GM12878 (cell line): ENCODE measurements around the gene LRTM2. TPM values are rescaled to one million over a fixed set of nuclear protein-coding genes. Genes with fewer than 3 reads are reported as not detected.

Experiments
- ATAC-seq: fragments of 200-7000 bp; cut with Tn5 transposase; 3 replicates; pipeline ENCODE4 v1.9.1; 2020; ENCODE audit warnings: mild to moderate bottlenecking, moderate library complexity
- BruUV-seq: library from RNA; stranded (reverse); fragments of 400-500 nt; replicated peaks from 2 replicates; lab custom pipeline; 2021; lab: Mats Ljungman, UMichigan
- CTCF ChIA-PET: fragments of 300-600 bp; sonication (Branson Sonifier 250); formaldehyde crosslinking; extraction: SDS; loops from one replicate; lab custom pipeline; 2021; ENCODE audit warnings: inconsistent platforms; lab: Yijun Ruan, JAX
- POLR2A ChIA-PET: fragments of 350-600 bp; formaldehyde crosslinking; extraction: SDS; loops from one replicate; lab custom pipeline; 2021; ENCODE audit warnings: inconsistent platforms; lab: Charles Lee
- RAD21 ChIA-PET: fragments of 300-600 bp; sonication (Branson Sonifier 250); formaldehyde crosslinking; loops from one replicate; lab custom pipeline; 2023; ENCODE audit warnings: antibody characterized with exemption; ENCODE audit not compliant: unreplicated experiment; lab: Charles Lee
- SMC1A ChIA-PET: fragments of 300-600 bp; sonication (Branson Sonifier 250); formaldehyde crosslinking; loops from one replicate; lab custom pipeline; 2023; ENCODE audit not compliant: unreplicated experiment, uncharacterized antibody; lab: Charles Lee
- DNase-seq: peaks from one replicate; pipeline ENCODE4 v3.0.0-alpha.2; 2011; ENCODE audit warnings: low read depth, low spot score
- FAIRE-seq: peaks from 3 replicates; lab custom pipeline; 2011; peaks lifted over from hg19 to GRCh38; lab: Jason Lieb, UNC
- H2AFZ ChIP-seq: 2 replicates; pipeline ENCODE4 v1.6.0; 2011; ENCODE audit warnings: low read depth, low read length, control low read depth; ENCODE audit not compliant: control insufficient read depth
- H3K27ac ChIP-seq: 2 replicates; pipeline ENCODE4 v1.5.1; 2011; ENCODE audit warnings: control low read depth; ENCODE audit not compliant: control insufficient read depth, insufficient read depth
- H3K27me3 ChIP-seq, 2 experiments: replicated peaks in 1 of 2; 2 replicates each; pipeline versions ENCODE4 v1.6.0 to v1.6.1; 2011; ENCODE audit warnings: low read length in 1 of 2; ENCODE audit not compliant: control insufficient read depth in 2 of 2, insufficient read depth in 2 of 2
- H3K36me3 ChIP-seq, 2 experiments: 2 replicates each; pipeline ENCODE4 v1.5.1; 2011; ENCODE audit warnings: low read length in 1 of 2; ENCODE audit not compliant: control insufficient read depth in 2 of 2, insufficient read depth in 2 of 2
- H3K4me1 ChIP-seq: 2 replicates; pipeline ENCODE4 v1.6.1; 2011; ENCODE audit warnings: mild to moderate bottlenecking, low read length, moderate library complexity, mixed read lengths; ENCODE audit not compliant: control insufficient read depth, insufficient read depth
- H3K4me2 ChIP-seq: 2 replicates; pipeline ENCODE4 v1.6.0; 2011; ENCODE audit warnings: control low read depth; ENCODE audit not compliant: control insufficient read depth, insufficient read depth
- H3K4me3 ChIP-seq: fragments of 200-600 bp; sonication (generic); 2 replicates; pipeline ENCODE4 v1.5.1; 2016
- H3K79me2 ChIP-seq: 2 replicates; pipeline ENCODE4 v1.6.0; 2011; ENCODE audit warnings: low read length; ENCODE audit not compliant: control insufficient read depth, insufficient read depth
- H3K9ac ChIP-seq: 2 replicates; pipeline ENCODE4 v1.8.0; 2011; ENCODE audit warnings: low read length, control low read depth, mixed read lengths; ENCODE audit not compliant: control insufficient read depth, insufficient read depth
- H3K9me3 ChIP-seq: replicated peaks from 3 replicates; pipeline ENCODE4 v1.5.1; 2011; ENCODE audit warnings: mild to moderate bottlenecking, low read length; ENCODE audit not compliant: control insufficient read depth, insufficient read depth
- H4K20me1 ChIP-seq: 2 replicates; pipeline ENCODE4 v1.6.0; 2011; ENCODE audit not compliant: control insufficient read depth, insufficient read depth
- CEBPB ChIP-seq, 2 experiments: fragments of 150-350 bp in 1 of 2; IDR thresholded peaks; 2 replicates each; pipeline ENCODE4 v1.6.1; 2012 to 2014; ENCODE audit warnings: low read depth in 2 of 2, low read length in 2 of 2, borderline replicate concordance in 1 of 2, inconsistent platforms in 1 of 2
- FOXK2 ChIP-seq: fragments of 450-650 bp; IDR thresholded peaks from 2 replicates; pipeline ENCODE4 v1.6.1; 2017; ENCODE audit warnings: mild to moderate bottlenecking, moderate library complexity
- NFYA ChIP-seq: IDR thresholded peaks from 2 replicates; pipeline ENCODE4 v1.6.1; 2011; ENCODE audit warnings: low read depth, mild to moderate bottlenecking, low read length, improper control_type of control experiment, borderline replicate concordance
- NR2C2 ChIP-seq: IDR thresholded peaks from 2 replicates; pipeline ENCODE4 v1.6.1; 2011; ENCODE audit warnings: borderline replicate concordance, low read depth; ENCODE audit not compliant: control insufficient read depth, insufficient read length
- PKNOX1 ChIP-seq: fragments of 450-650 bp; IDR thresholded peaks from 2 replicates; pipeline ENCODE4 v1.6.1; 2016; ENCODE audit warnings: mild to moderate bottlenecking
- ZBTB4 ChIP-seq: fragments of 450-650 bp; formaldehyde crosslinking; IDR thresholded peaks from 2 replicates; pipeline ENCODE4 v1.4.0; 2022; ENCODE audit warnings: mild to moderate bottlenecking, moderate library complexity
- ZBTB40 ChIP-seq: fragments of 450-650 bp; IDR thresholded peaks from 2 replicates; pipeline ENCODE4 v1.6.1; 2016; ENCODE audit warnings: mild to moderate bottlenecking, moderate library complexity, borderline replicate concordance
- ZNF622 ChIP-seq: fragments of 450-650 bp; IDR thresholded peaks from 2 replicates; pipeline ENCODE4 v1.6.1; 2017; ENCODE audit warnings: mild to moderate bottlenecking, inconsistent platforms
- WGBS: methylation state at CpG from one replicate; pipeline ENCODE4 v1.1.6; 2016; ENCODE audit warnings: low lambda C conversion rate; ENCODE audit not compliant: insufficient replicate concordance, insufficient coverage; ENCODE audit errors: missing lambda C conversion rate; 5-methylcytosine and 5-hydroxymethylcytosine counted together
- in situ Hi-C: fragments of 300-500 bp; cut with MboI; formaldehyde crosslinking; loops from 9 replicates; pipeline ENCODE4 v1.14.3; 2018; ENCODE audit warnings: mixed read lengths
- intact Hi-C: fragments of 100-400 bp; cut with micrococcal nuclease; formaldehyde crosslinking; loops from one replicate; pipeline ENCODE4 v1.14.2; 2022; ENCODE audit not compliant: unreplicated experiment
- polyA plus RNA-seq, 11 experiments: library from polyadenylated mRNA; depleted of rRNA in 4 of 11; unstranded in 6 of 11; stranded (reverse) in 5 of 11; fragments of >200 nt; fragmentation: Nextera tagmentation in 4 of 11; fragmentation: Illumina TruSeq in 1 of 11; extraction: Ambion mirVana in 4 of 11; extraction: Trizol in 1 of 11; gene quantifications; 1 replicate in 1 of 11; 2 replicates in 10 of 11; pipeline versions ENCODE4 v1.2.1 to v1.2.3, GENCODE V29; 2011 to 2016; ENCODE audit warnings: inconsistent platforms in 2 of 11, missing spikeins in 2 of 11, low read depth in 1 of 11
- total RNA-seq, 4 experiments: library from RNA; depleted of rRNA in 3 of 4; stranded (reverse); fragments of >200 nt in 3 of 4; fragmentation: Illumina TruSeq in 1 of 4; extraction: Trizol in 1 of 4; gene quantifications; 2 replicates each; pipeline versions ENCODE4 v1.2.1 to v1.2.3, GENCODE V29; 2013 to 2021

Gene LRTM2
- total and polyA plus RNA-seq, 10 of the 15 experiments (the other 5 are each of a cell fraction or from before 2014, with no cell fraction given), result 0.05 TPM; not detected in 9

- TF ChIP-seq PKNOX1 (no peak), NFYA (no peak)
- TF ChIP-seq, all 136 proteins: peak for 0
Measured at GRCh38 chr12:1884651-1885050, 64.3 kb downstream of the LRTM2 start (continued).

GRCh38 chr12:1885082-1885596 lies 64.8 kb downstream of the LRTM2 start:
- Histone ChIP-seq H3K27me3 (no peaks in the 10 kb centered on the region; a peak in 3 of 4 replicates), H3K79me2 (no peaks in the 10 kb centered on the region), H3K36me3 (no peaks in the 10 kb centered on the region), H3K4me1 (no peaks in the 10 kb centered on the region), H3K4me3 (no peak overlapping the region), H3K4me2 (no peak overlapping the region), H3K9ac (no peak overlapping the region), H3K27ac (no peak overlapping the region), H4K20me1 (no peaks in the 10 kb centered on the region), H3K9me3 (no peaks in the 10 kb centered on the region), H2AFZ (no peak overlapping the region)
- ChIA-PET SMC1A (no interaction called here), POLR2A (no interaction called here), RAD21 (no interaction called here), CTCF (no interaction called here)
- in situ Hi-C loops (no loop called here), intact Hi-C loops (no loop called here)
- TF ChIP-seq ZBTB40 (no peak), NR2C2 (no peak), ZBTB4 (CRISPR knock-in tag) (no peak), FOXK2 (no peak), ZNF622 (no peak), CEBPB (IDR thresholded peaks at IDR 0.05; ENCODE audit: borderline replicate concordance in 1 of 2, low read depth in 2 of 2, low read length in 2 of 2) (no peak)
- 42% methylated on average over 5 of the region's 5 CpGs for WGBS
- no peak for FAIRE-seq
- no peak for ATAC-seq
- DNase-seq, result no peak
- no TSS peak for BruUV-seq
